Renal pelvis (tissue), 12 donors: Measurements from ENCODE around the gene MXD4. TPM values are rescaled to one million over a fixed set of nuclear protein-coding genes. Genes with fewer than 3 reads are reported as not detected.

Source experiments
- DNase-seq: peaks from one replicate; pipeline ENCODE4 v3.0.0-alpha.2; 2013
- long read RNA-seq, 16 experiments: transcript quantifications; one replicate each; lab custom pipeline, GENCODE V29; 2026
- polyA plus RNA-seq, 3 donors: library from polyadenylated mRNA; unstranded; fragments of 120-200 nt; gene quantifications; one replicate each; pipeline ENCODE4 v1.2.1, GENCODE V29; 2013; ENCODE audit not compliant: insufficient read length in 3 of 3

MXD4 gene, protein sequence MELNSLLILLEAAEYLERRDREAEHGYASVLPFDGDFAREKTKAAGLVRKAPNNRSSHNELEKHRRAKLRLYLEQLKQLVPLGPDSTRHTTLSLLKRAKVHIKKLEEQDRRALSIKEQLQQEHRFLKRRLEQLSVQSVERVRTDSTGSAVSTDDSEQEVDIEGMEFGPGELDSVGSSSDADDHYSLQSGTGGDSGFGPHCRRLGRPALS
- 10 to 100 TPM; 68.4 to 76.6 (median 76.2) TPM for polyA plus RNA-seq
- long read RNA-seq, donor 1, full-length matches to known transcripts = 47 of 47 reads
- long read RNA-seq, donor 1, partial matches to known transcripts = 0 of 47 reads
- long read RNA-seq, donor 1, other reads (novel, unspliced or antisense) = 0 of 47 reads
- long read RNA-seq, donor 2, full-length matches to known transcripts = 69 of 78 reads
- long read RNA-seq, donor 2, partial matches to known transcripts = 9 of 78 reads
- long read RNA-seq, donor 2, other reads (novel, unspliced or antisense) = 0 of 78 reads
- long read RNA-seq, donor 3, full-length matches to known transcripts = 39 of 46 reads
- long read RNA-seq, donor 3, partial matches to known transcripts = 7 of 46 reads
- long read RNA-seq, donor 3, other reads (novel, unspliced or antisense) = 0 of 46 reads
- long read RNA-seq, donor 4, full-length matches to known transcripts = 58 of 58 reads
- long read RNA-seq, donor 4, partial matches to known transcripts = 0 of 58 reads
- long read RNA-seq, donor 4, other reads (novel, unspliced or antisense) = 0 of 58 reads
- long read RNA-seq, donor 5, full-length matches to known transcripts = 18 of 18 reads
- long read RNA-seq, donor 5, partial matches to known transcripts = 0 of 18 reads
- long read RNA-seq, donor 5, other reads (novel, unspliced or antisense) = 0 of 18 reads
- long read RNA-seq, donor 6, full-length matches to known transcripts = 90 of 90 reads
- long read RNA-seq, donor 6, partial matches to known transcripts = 0 of 90 reads
- long read RNA-seq, donor 6, other reads (novel, unspliced or antisense) = 0 of 90 reads
- long read RNA-seq, donor 7, full-length matches to known transcripts = 41 of 41 reads
- long read RNA-seq, donor 7, partial matches to known transcripts = 0 of 41 reads
- long read RNA-seq, donor 7, other reads (novel, unspliced or antisense) = 0 of 41 reads
- long read RNA-seq, donor 8, full-length matches to known transcripts = 27 of 27 reads
- long read RNA-seq, donor 8, partial matches to known transcripts = 0 of 27 reads
- long read RNA-seq, donor 8, other reads (novel, unspliced or antisense) = 0 of 27 reads
- long read RNA-seq, donor 9, full-length matches to known transcripts = 67 of 72 reads
- long read RNA-seq, donor 9, partial matches to known transcripts = 5 of 72 reads
- long read RNA-seq, donor 9, other reads (novel, unspliced or antisense) = 0 of 72 reads
- long read RNA-seq, donor 10, full-length matches to known transcripts = 36 of 36 reads
- long read RNA-seq, donor 10, partial matches to known transcripts = 0 of 36 reads
- long read RNA-seq, donor 10, other reads (novel, unspliced or antisense) = 0 of 36 reads
- long read RNA-seq, donor 11, full-length matches to known transcripts = 20 of 20 reads
- long read RNA-seq, donor 11, partial matches to known transcripts = 0 of 20 reads
- long read RNA-seq, donor 11, other reads (novel, unspliced or antisense) = 0 of 20 reads
- long read RNA-seq, donor 12, full-length matches to known transcripts = 71 of 98 reads
- long read RNA-seq, donor 12, partial matches to known transcripts = 13 of 98 reads
- long read RNA-seq, donor 12, other reads (novel, unspliced or antisense) = 14 of 98 reads
- long read RNA-seq, donor 13, full-length matches to known transcripts = 18 of 18 reads
- long read RNA-seq, donor 13, partial matches to known transcripts = 0 of 18 reads
- long read RNA-seq, donor 13, other reads (novel, unspliced or antisense) = 0 of 18 reads
- long read RNA-seq, donor 14 = 0 reads
- long read RNA-seq, donor 15, full-length matches to known transcripts = 87 of 101 reads
- long read RNA-seq, donor 15, partial matches to known transcripts = 14 of 101 reads
- long read RNA-seq, donor 15, other reads (novel, unspliced or antisense) = 0 of 101 reads
- long read RNA-seq, donor 16, full-length matches to known transcripts = 61 of 66 reads
- long read RNA-seq, donor 16, partial matches to known transcripts = 5 of 66 reads
- long read RNA-seq, donor 16, other reads (novel, unspliced or antisense) = 0 of 66 reads

DNA sequence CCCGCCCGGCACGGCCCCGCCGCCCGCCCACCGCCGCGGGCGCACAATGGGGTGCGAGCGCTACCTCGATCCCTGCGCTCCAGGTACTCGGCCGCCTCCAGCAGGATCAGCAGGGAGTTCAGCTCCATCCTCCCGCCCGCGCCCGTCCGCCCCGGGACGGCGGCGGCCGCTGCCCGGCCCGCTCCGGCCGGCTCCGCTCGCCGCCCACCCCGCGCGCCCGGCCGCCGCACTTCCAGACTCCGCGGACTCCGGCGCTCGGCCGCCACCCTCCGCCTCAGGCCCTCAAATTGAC is at the start of gene MXD4:
TSS of gene MXD4 (minus strand) at position 257 of the 292 bp plus-strand sequence. CDS start at position 128, 129 bp downstream.
- DNase-seq = no peak

GRCh38 chr4:2306773-2307410 is 45.0 kb upstream of the MXD4 start:
- DNase-seq = no peak

DNA sequence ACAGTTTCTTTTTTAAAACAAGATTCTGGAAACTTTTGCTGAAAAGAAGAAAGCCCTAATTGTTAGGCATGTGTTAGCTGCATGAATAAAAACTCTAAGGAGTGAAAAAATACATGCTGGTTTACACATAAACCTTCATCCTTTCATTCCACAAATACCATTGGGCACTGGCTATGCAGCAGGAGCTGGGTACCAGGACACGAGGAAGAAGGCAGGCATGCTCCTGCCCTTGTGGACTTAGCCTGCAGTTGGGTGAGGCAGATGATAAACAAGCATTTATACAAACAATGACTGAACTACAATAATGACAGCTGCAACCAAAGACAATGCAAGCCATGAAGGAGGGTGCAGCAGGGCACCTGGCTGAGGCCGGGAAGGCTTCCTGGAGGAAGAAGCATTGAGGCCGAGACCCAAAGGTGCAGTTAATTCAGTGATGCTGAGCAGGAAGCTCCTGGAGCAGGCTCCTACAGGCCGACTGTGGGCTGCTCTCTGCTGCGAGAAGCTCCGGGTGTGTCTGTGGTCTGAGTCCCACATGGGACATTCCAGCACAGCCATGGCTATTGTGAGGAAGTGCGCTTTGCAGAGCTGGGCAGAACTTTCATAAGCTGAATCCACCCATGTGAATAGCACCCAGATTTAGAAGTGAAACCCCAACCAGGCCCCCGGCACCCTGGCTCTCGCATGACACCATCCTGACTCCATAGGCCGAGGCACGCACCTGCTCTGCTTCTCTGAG is 44.0 kb upstream of the MXD4 start:
- no peak for DNase-seq

- DNase-seq = no peak
These were observed 43.1 kb upstream of the MXD4 start for GRCh38 chr4:2304877-2305561.

DNA sequence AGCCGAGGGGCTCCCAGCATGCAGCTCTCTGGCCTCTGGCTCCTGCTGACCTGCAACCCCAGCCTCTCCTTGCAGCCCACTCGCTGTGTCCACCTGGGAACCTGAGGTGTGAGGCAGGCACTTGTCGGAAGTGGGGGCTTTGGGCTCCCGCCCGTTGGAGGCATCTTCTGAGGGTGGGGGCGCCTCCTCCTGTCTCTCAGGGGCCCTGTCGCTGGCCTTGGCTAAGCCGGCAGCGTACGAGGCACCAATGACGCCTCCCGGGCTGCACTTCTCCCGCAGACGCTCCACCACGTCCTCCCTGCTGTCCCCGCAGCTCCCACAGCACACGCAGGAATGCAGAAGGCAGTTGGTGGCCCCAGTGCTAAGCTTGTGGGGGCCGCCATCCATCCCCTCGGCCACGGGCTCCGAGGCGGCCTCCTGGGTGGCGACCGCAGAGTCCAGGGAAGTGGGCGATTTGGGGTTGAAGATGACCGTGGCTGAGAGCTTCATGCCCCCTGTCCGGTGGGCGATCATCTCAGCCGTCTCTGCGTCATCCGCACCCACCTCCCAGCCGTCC is 42.5 kb upstream of the MXD4 start:
- DNase-seq = no peak

- no peak for DNase-seq
These were observed 41.9 kb upstream of the MXD4 start for GRCh38 chr4:2303686-2304320.

GRCh38 chr4:2303121-2303685 is 41.3 kb upstream of the MXD4 start:
- DNase-seq = no peak

DNA sequence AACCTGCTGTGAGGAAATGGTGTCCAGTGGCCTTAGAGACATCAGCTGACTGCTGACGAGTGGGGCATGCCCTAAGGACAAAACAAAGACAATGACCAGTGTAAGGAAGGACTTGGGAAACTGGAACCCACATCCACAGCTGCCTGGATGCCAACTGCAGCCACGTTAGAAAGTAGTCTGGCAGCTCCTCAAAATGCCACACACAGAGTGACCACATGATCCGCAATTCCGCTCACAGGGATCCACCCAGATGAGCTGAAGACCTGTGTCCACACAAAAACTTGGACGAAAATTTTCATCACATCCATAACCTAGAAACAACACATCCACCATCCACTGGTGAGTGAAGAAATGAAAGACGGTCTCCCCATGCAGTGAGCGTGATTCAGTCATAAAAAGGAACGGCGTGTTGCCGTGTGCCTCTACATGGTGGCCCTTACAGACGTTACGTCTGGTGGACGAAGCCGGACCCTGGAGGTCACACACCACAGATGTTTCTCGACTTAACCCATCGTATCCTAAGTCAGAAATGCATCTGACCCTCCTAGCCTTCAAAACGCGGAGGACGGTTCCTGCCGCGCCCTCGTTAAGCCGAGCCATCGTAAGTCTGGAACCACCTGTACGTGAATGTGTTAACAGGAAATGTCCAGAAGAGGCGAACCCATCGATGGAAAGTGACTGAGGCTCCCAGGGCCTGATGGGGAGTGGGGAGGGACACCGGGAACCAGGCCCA is 40.6 kb upstream of the MXD4 start:
- DNase-seq = no peak

GRCh38 chr4:2301806-2302205 is 39.9 kb upstream of the MXD4 start:
- no peak for DNase-seq

GRCh38 chr4:2301225-2301642 is 39.3 kb upstream of the MXD4 start:
- DNase-seq = no peak

DNA sequence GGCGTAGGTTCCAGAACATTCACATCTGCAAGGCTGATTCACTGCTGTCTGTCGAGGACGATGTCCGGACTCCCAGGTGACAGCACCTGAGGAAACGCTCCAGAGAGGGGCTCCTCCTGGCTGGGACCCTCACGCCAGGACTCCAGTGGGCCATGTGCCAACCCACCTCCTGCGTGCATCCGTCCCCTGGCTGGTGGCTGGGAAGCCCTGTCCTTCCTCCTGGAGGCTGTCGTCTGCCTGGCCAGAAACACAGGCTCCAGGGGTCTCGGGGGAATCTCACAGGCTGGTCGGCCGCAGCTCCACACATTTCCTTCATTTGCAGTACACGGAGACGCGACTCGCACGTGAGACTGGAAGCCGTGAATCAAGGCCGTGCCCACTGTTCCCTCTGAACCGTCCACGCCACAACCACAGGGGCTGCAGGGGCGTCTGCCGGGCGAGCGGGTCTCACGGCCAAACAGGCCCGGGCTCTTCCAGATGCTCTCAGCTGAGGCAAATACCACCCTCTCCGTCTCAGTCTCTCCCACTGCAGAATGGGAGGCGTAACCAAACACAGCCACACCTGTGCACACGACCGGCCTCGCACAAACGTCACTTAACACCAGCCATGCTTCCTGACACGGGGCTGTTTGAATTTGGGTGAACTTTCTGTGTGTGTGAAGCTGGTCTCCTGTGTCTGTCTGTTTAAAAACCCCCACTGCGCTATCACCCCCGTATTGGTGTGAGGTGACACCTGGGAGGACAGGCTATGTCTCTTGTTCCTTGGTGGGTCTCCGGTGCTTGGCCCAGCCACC is 38.7 kb upstream of the MXD4 start:
- DNase-seq = no peak

- DNase-seq = no peak
These were observed 37.9 kb upstream of the MXD4 start for GRCh38 chr4:2299794-2300193.

DNA sequence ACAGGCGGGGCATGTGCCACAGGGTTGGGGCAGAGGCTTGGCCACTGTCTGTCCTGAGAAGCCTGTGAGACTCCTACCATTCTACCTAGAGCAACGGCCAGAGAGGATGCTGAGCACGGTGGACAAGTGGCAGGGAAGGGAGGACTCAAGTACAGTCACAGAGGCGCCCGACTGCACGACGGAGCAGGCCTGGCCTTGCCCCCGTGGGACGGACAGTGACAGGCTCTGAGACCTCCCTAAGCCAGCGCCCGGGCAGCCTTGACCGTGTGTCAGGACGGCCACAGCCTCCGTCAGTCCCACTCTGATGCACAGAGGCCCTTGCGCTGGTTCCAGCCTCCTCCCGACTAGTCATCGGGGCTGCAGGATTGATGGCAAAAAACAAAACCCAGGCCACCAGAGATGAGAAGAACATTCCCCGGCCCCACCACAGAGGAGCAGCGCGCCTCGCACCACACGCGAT is 36.7 kb upstream of the MXD4 start:
- DNase-seq = no peak

- no peak for DNase-seq
These were observed 36.0 kb upstream of the MXD4 start for GRCh38 chr4:2297606-2298531.
